Vagina (tissue), 2 donors: ENCODE results near the gene CLEC4G. TPM values are rescaled to one million over a fixed set of nuclear protein-coding genes. Genes with fewer than 3 reads are reported as not detected.

ENCODE experiments used
- DNase-seq, 2 donors: peaks; one replicate each; pipeline ENCODE4 v3.0.0-alpha.2; 2017; ENCODE audit errors: extremely low spot score in 2 of 2
- H3K27ac ChIP-seq: fragments of 200-600 bp; sonication (generic); one replicate; pipeline ENCODE4 v1.5.1; 2019
- H3K27me3 ChIP-seq: fragments of 200-600 bp; sonication (generic); one replicate; pipeline ENCODE4 v1.5.1; 2019
- H3K36me3 ChIP-seq, 2 donors: fragments of 200-600 bp; sonication (generic); one replicate each; pipeline ENCODE4 v1.5.1; 2017 to 2019
- H3K4me1 ChIP-seq: fragments of 200-600 bp; sonication (generic); one replicate; pipeline ENCODE4 v1.5.1; 2019
- H3K4me3 ChIP-seq, 2 donors: fragments of 200-600 bp; sonication (generic); 1 replicate in 1 of 2; 2 replicates in 1 of 2; pipeline ENCODE4 v1.5.1; 2016 to 2019
- H3K9me3 ChIP-seq: fragments of 200-600 bp; sonication (generic); one replicate; pipeline ENCODE4 v1.5.1; 2019
- CTCF ChIP-seq, 3 experiments: fragments of 450-650 bp in 2 of 3; fragments of 200-600 bp in 1 of 3; sonication (generic) in 1 of 3; IDR thresholded peaks; one replicate each; pipeline ENCODE4 v1.5.1; 2017 to 2019; ENCODE audit warnings: antibody characterized with exemption in 3 of 3, mild to moderate bottlenecking in 2 of 3, moderate library complexity in 2 of 3
- POLR2A ChIP-seq, 2 donors: fragments of 450-650 bp; IDR thresholded peaks; one replicate each; pipeline ENCODE4 v1.6.1; 2017; ENCODE audit warnings: antibody characterized with exemption in 2 of 2, mild to moderate bottlenecking in 2 of 2, moderate library complexity in 2 of 2
- POLR2AphosphoS5 ChIP-seq, 2 donors: sonication (generic); formaldehyde crosslinking; IDR thresholded peaks; one replicate each; pipeline ENCODE4 v1.9.0; 2017; ENCODE audit warnings: antibody characterized with exemption in 2 of 2, mild to moderate bottlenecking in 2 of 2, low read depth in 1 of 2; ENCODE audit not compliant: insufficient read depth in 1 of 2
- intact Hi-C: fragments of 100-400 bp; cut with DNase I; formaldehyde crosslinking; loops from one replicate; pipeline ENCODE4 v1.15.1; 2023
- total RNA-seq: library from RNA; depleted of rRNA; stranded (reverse); fragments of >200 nt; gene quantifications from one replicate; pipeline ENCODE4 v1.2.3, GENCODE V29; 2016

Gene CLEC4G
- total RNA-seq, 1 donor from 2014 or later, result 0.98 TPM

- no peaks in the 10 kb centered on the region for H3K36me3 ChIP-seq
- no peaks in the 10 kb centered on the region for H3K4me1 ChIP-seq
- no peak for DNase-seq
- intact Hi-C loops, result no loop called here
- no peak overlapping the region for H3K27ac ChIP-seq
- no peaks in the 10 kb centered on the region for H3K9me3 ChIP-seq
- H3K27me3 ChIP-seq, result no peaks in the 10 kb centered on the region
- no peak overlapping the region for H3K4me3 ChIP-seq
- TF ChIP-seq POLR2A (IDR thresholded peaks at IDR 0.05) (no peak), POLR2AphosphoS5 (IDR thresholded peaks at IDR 0.05; ENCODE audit: insufficient read depth in 1 of 2, low read depth in 1 of 2) (no peak), CTCF (IDR thresholded peaks at IDR 0.05) (no peak)
Measured at GRCh38 chr19:7757358-7757757, 25.4 kb upstream of the CLEC4G start.

GRCh38 chr19:7756258-7756657, 24.3 kb upstream of the CLEC4G start:
- Histone ChIP-seq H3K9me3 (no peaks in the 10 kb centered on the region), H3K27ac (no peak overlapping the region), H3K4me1 (no peaks in the 10 kb centered on the region), H3K4me3 (no peak overlapping the region), H3K36me3 (no peaks in the 10 kb centered on the region), H3K27me3 (no peaks in the 10 kb centered on the region)
- no peak for DNase-seq
- TF ChIP-seq POLR2A (IDR thresholded peaks at IDR 0.05) (no peak), CTCF (IDR thresholded peaks at IDR 0.05) (no peak), POLR2AphosphoS5 (IDR thresholded peaks at IDR 0.05; ENCODE audit: insufficient read depth in 1 of 2, low read depth in 1 of 2) (no peak)
- intact Hi-C loops, result no loop called here

- Histone ChIP-seq H3K4me3 (no peak overlapping the region), H3K9me3 (no peaks in the 10 kb centered on the region), H3K4me1 (no peaks in the 10 kb centered on the region), H3K27me3 (no peaks in the 10 kb centered on the region), H3K36me3 (no peaks in the 10 kb centered on the region), H3K27ac (no peak overlapping the region)
- intact Hi-C loops, result no loop called here
- TF ChIP-seq POLR2AphosphoS5 (IDR thresholded peaks at IDR 0.05; ENCODE audit: insufficient read depth in 1 of 2, low read depth in 1 of 2) (no peak), POLR2A (IDR thresholded peaks at IDR 0.05) (no peak), CTCF (IDR thresholded peaks at IDR 0.05) (no peak)
- no peak for DNase-seq
Measured at GRCh38 chr19:7751157-7751783, 19.4 kb upstream of the CLEC4G start.

DNA sequence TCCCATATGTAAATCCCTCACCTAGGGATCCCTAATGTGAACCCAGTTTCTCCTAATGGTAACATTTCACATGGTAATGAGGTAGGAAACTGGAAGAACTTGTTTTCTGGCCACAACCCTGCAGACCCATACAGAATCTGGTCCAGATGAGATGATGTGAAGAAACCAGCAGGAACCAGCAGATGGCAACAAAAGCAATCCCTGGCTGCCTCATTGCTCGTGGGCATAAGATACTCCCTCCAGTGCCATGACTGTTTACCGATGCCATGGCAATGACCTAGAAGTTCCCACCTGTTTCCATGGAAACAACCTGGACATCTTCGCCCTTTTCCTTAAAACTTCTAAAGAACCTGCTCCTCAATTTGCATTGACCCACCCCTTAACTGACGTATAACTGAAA, 16.8 kb upstream of the CLEC4G start:
- H3K9me3 ChIP-seq, result no peaks in the 10 kb centered on the region
- no peaks in the 10 kb centered on the region for H3K36me3 ChIP-seq
- no peak for TF ChIP-seq CTCF (IDR thresholded peaks at IDR 0.05)
- no peak for TF ChIP-seq POLR2A (IDR thresholded peaks at IDR 0.05)
- TF ChIP-seq POLR2AphosphoS5 (IDR thresholded peaks at IDR 0.05; ENCODE audit: insufficient read depth in 1 of 2, low read depth in 1 of 2), result no peak
- H3K4me3 ChIP-seq, result no peak overlapping the region
- intact Hi-C loops, result no loop called here
- H3K27me3 ChIP-seq, result no peaks in the 10 kb centered on the region
- DNase-seq, result no peak
- H3K4me1 ChIP-seq, result no peaks in the 10 kb centered on the region
- no peak overlapping the region for H3K27ac ChIP-seq

DNA sequence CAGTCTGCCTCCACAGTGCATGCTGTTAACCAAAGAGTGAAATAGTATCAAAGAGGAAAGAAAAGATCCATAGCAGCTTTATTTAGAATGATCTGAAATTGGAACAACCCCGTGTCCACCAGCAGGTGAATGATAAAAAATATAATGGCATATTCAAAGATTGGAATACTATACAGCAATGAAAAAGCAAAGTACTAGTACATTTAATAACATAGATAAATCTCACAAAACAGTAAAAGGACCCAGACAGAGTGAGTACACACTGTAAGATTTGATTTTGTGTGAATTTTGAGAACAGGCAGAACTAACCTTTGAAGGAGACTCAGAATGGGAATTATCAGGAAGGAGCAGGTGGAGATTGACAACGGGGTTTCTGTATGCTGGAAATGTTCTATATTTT, 16.3 kb upstream of the CLEC4G start:
- no peaks in the 10 kb centered on the region for H3K4me1 ChIP-seq
- H3K9me3 ChIP-seq, result no peaks in the 10 kb centered on the region
- H3K27me3 ChIP-seq, result no peaks in the 10 kb centered on the region
- no peaks in the 10 kb centered on the region for H3K36me3 ChIP-seq
- intact Hi-C loops, result no loop called here
- no peak for TF ChIP-seq POLR2AphosphoS5 (IDR thresholded peaks at IDR 0.05; ENCODE audit: insufficient read depth in 1 of 2, low read depth in 1 of 2)
- TF ChIP-seq POLR2A (IDR thresholded peaks at IDR 0.05), result no peak
- TF ChIP-seq CTCF (IDR thresholded peaks at IDR 0.05), result no peak
- no peak for DNase-seq
- no peak overlapping the region for H3K27ac ChIP-seq
- H3K4me3 ChIP-seq, result no peak overlapping the region
